Chondrocyte (in vitro differentiated cells): ENCODE measurements around the gene PRKCB. TPM values are rescaled to one million over a fixed set of nuclear protein-coding genes. Genes with fewer than 3 reads are reported as not detected.

ENCODE experiments used
- DNase-seq: peaks from one replicate; pipeline ENCODE4 v3.0.0; 2021; ENCODE audit warnings: mixed read lengths, low spot score
- H3K27ac Mint-ChIP-seq: one replicate; pipeline ENCODE4 v1.8.0; 2021; ENCODE audit warnings: mild to moderate bottlenecking, moderate library complexity, mixed read lengths; ENCODE audit not compliant: unreplicated experiment
- H3K27me3 Mint-ChIP-seq: 2 replicates; pipeline ENCODE4 v1.8.0; 2021; ENCODE audit warnings: low read depth, mixed read lengths
- H3K36me3 Mint-ChIP-seq: 2 replicates; pipeline ENCODE4 v1.8.0; 2021; ENCODE audit warnings: low read depth, mixed read lengths
- H3K4me1 Mint-ChIP-seq: 2 replicates; pipeline ENCODE4 v1.8.0; 2021; ENCODE audit warnings: low read depth, mild to moderate bottlenecking, mixed read lengths
- H3K4me3 Mint-ChIP-seq: one replicate; pipeline ENCODE4 v1.8.0; 2021; ENCODE audit warnings: mild to moderate bottlenecking, moderate library complexity, mixed read lengths; ENCODE audit not compliant: unreplicated experiment
- H3K9me3 Mint-ChIP-seq: 2 replicates; pipeline ENCODE4 v1.8.0; 2021; ENCODE audit warnings: low read depth, mixed read lengths
- total RNA-seq: library from RNA; stranded (reverse); gene quantifications from 3 replicates; pipeline ENCODE4 v1.2.1, GENCODE V29; 2021
- TF ChIP-seq, protein P1 (sequence below): fragments of 200-600 bp; sonication (generic); IDR thresholded peaks from 2 replicates; pipeline ENCODE4 v1.5.0; 2021; ENCODE audit warnings: antibody characterized with exemption, mild to moderate bottlenecking, moderate library complexity

The PRKCB gene
- total RNA-seq, 1 donor from 2014 or later, result not detected

DNA sequence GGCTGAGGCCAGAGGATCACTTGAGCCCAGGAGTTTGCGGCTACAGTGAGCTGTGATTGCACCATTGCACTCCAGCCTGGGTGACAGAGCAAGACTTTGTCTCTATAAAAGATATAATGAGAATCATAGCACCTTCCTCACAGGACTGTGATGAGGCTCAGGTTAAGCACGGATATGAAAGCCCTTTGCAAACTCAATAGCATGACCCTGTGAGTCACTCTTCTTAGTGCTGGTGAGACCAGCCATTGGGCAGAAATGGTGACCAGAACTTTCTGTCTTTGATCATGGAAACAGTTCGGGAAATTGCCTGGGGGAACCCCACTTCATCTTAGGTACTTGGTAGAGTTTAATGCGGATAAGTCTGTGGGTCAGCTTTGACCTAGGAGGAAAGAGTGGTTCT lies 144.2 kb downstream of the PRKCB start:
- Mint-ChIP-seq H3K36me3 (no peaks in the 10 kb centered on the region), H3K4me3 (no peak overlapping the region), H3K9me3 (no peaks in the 10 kb centered on the region), H3K27me3 (peaks cover 6% of the 10 kb centered on the region), H3K4me1 (no peaks in the 10 kb centered on the region), H3K27ac (no peak overlapping the region)
- TF ChIP-seq, protein P1, sequence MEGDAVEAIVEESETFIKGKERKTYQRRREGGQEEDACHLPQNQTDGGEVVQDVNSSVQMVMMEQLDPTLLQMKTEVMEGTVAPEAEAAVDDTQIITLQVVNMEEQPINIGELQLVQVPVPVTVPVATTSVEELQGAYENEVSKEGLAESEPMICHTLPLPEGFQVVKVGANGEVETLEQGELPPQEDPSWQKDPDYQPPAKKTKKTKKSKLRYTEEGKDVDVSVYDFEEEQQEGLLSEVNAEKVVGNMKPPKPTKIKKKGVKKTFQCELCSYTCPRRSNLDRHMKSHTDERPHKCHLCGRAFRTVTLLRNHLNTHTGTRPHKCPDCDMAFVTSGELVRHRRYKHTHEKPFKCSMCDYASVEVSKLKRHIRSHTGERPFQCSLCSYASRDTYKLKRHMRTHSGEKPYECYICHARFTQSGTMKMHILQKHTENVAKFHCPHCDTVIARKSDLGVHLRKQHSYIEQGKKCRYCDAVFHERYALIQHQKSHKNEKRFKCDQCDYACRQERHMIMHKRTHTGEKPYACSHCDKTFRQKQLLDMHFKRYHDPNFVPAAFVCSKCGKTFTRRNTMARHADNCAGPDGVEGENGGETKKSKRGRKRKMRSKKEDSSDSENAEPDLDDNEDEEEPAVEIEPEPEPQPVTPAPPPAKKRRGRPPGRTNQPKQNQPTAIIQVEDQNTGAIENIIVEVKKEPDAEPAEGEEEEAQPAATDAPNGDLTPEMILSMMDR, result no peak
- DNase-seq, result no peak

DNA sequence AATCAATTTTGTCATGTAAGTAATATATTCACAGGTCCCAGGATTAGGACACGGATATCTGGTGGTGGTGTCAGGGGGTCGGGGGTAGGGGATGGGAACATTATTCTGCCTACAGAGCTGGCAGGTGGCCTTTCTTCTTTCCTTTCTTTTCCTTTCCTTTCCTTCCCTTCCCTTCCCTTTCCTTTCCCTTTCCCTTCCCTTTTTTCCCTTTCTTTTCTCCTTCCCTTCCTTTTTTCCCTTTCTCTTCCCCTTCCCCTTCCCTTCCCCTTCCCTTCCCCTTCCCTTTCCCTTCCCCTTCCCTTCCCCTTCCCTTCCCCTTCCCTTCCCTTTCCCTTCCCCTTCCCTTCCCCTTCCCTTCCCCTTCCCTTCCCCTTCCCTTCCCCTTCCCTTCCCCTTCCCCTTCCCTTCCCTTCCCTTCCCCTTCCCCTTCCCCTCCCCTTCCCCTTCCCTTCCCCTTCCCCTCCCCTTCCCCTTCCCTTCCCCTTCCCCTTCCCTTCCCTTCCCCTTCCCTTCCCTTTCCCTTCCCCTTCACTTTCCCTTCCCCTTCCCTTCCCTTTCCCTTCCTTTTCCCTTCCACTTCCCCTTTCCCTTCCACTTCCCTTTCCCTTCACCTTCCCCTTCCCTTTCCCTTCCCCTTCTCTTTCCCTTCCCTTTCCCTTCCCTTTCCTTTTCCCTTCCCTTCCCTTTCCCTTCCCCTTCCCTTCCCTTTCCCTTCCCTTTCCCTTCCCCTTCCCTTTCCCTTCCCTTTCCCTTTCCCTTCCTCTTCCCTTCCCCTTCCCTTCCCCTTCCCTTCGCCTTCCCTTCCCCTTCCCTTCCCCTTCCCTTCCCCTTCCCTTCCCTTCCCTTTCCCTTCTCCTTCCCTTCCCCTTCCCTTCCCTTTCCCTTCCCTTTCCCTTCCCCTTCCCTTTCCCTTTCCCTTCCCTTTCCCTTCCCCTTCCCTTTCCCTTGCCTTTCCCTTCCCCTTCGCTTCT lies 145.9 kb downstream of the PRKCB start:
- DNase-seq, result no peak
- H3K27ac Mint-ChIP-seq, result no peak overlapping the region
- H3K4me3 Mint-ChIP-seq, result no peak overlapping the region
- H3K4me1 Mint-ChIP-seq, result no peaks in the 10 kb centered on the region
- H3K36me3 Mint-ChIP-seq, result no peaks in the 10 kb centered on the region
- H3K27me3 Mint-ChIP-seq, result peaks cover 6% of the 10 kb centered on the region
- TF ChIP-seq, protein P1, result no peak
- no peaks in the 10 kb centered on the region for H3K9me3 Mint-ChIP-seq

DNA sequence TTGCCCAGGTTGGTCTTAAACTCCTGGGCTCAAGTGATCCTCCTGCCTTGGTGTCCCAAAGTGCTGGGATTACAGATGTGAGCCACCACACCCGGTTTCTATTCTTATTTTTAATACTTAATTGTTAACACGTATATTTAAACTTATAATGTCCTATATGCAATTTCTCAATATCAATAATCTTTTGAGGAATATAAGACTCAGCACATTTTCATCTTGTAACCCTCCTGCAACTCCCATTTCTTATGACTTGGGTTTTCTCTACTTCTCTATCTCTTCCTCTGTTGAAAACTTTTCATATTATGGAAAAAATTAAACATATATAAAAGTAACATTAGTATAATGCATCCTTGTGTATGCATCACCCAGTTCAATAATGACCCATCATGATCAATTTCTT lies 150.7 kb downstream of the PRKCB start:
- H3K4me1 Mint-ChIP-seq, result no peaks in the 10 kb centered on the region
- H3K36me3 Mint-ChIP-seq, result no peaks in the 10 kb centered on the region
- H3K4me3 Mint-ChIP-seq, result no peak overlapping the region
- H3K27me3 Mint-ChIP-seq, result peaks cover 6% of the 10 kb centered on the region
- TF ChIP-seq, protein P1, result no peak
- no peak overlapping the region for H3K27ac Mint-ChIP-seq
- DNase-seq, result no peak
- H3K9me3 Mint-ChIP-seq, result no peaks in the 10 kb centered on the region

DNA sequence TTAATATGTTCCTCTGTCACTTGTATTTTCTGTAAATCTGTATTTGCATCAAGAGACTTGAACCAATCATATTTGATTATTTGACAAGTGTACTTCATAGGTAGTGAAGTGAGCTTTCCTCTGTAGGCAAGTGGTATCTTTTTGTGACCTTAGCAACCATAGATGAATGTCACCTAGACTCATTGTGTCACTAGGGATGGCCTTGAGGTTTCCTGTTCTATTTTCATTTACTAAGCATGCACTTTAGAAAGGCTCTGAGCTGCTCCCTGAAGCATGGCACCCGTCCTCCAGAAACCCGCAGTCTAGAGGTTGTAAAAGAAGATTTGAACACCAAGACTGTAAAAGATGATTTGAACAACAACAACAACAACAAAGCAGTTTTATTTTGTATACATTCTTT lies 151.7 kb downstream of the PRKCB start:
- Mint-ChIP-seq H3K4me3 (no peak overlapping the region), H3K27me3 (peaks cover 6% of the 10 kb centered on the region), H3K4me1 (no peaks in the 10 kb centered on the region), H3K9me3 (no peaks in the 10 kb centered on the region), H3K36me3 (no peaks in the 10 kb centered on the region), H3K27ac (no peak overlapping the region)
- TF ChIP-seq, protein P1, result no peak
- DNase-seq, result no peak

DNA sequence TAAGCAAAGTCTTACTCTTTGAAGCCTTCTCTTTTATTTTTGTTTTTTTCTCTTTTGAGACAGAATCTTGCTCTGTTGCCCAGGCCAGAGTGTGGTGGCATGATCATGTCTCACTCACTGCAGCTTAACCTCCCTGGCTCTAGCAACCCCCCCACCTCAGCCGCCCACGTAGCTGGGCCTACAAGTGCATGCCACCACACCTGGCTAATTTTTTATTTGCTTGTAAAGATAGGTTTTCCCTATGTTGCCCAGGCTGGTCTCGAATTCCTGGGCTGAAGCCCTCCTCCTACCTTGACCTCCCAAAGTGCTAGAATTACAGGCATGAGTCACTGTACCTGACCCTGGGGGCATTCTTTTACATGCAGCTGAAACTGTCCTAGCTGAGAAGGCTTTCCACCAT lies 154.7 kb downstream of the PRKCB start:
- Mint-ChIP-seq H3K27me3 (no peaks in the 10 kb centered on the region), H3K4me3 (no peak overlapping the region), H3K9me3 (no peaks in the 10 kb centered on the region), H3K27ac (no peak overlapping the region), H3K36me3 (no peaks in the 10 kb centered on the region), H3K4me1 (no peaks in the 10 kb centered on the region)
- TF ChIP-seq, protein P1, result no peak
- no peak for DNase-seq
